IMR-90 (cell line): Measurements from ENCODE around the gene KCNMA1. TPM values are rescaled to one million over a fixed set of nuclear protein-coding genes. Genes with fewer than 3 reads are reported as not detected.

Source experiments
- ATAC-seq: fragments of 200-7000 bp; cut with Tn5 transposase; 2 replicates; pipeline ENCODE4 v1.9.1; 2020; ENCODE audit warnings: low read depth, mild to moderate bottlenecking, moderate library complexity
- BruUV-seq: library from RNA; stranded (reverse); fragments of 400-500 nt; replicated peaks from 2 replicates; lab custom pipeline; 2021; lab: Mats Ljungman, UMichigan
- CTCF ChIA-PET: fragments of 300-600 bp; formaldehyde crosslinking; extraction: SDS; loops from one replicate; lab custom pipeline; 2021; ENCODE audit warnings: antibody characterized with exemption; lab: Yijun Ruan, JAX
- POLR2A ChIA-PET: fragments of 300-600 bp; sonication (Branson Sonifier 250); formaldehyde crosslinking; loops from one replicate; lab custom pipeline; 2022; ENCODE audit warnings: antibody characterized with exemption; ENCODE audit not compliant: unreplicated experiment; lab: Charles Lee
- DNase-seq: peaks from one replicate; pipeline ENCODE4 v3.0.0; 2013
- H2AFZ ChIP-seq: replicated peaks from 2 replicates; pipeline ENCODE3; 2013; ENCODE audit warnings: low read length, mild to moderate bottlenecking; ENCODE audit not compliant: poor library complexity
- H2AK5ac ChIP-seq: 2 replicates; pipeline ENCODE4 v1.6.1; 2013; ENCODE audit warnings: low read depth, low read length, inconsistent platforms
- H2AK9ac ChIP-seq: replicated peaks from 2 replicates; pipeline ENCODE3; 2013; ENCODE audit warnings: mild to moderate bottlenecking, low read depth, low read length, moderate library complexity; ENCODE audit not compliant: poor library complexity
- H2BK120ac ChIP-seq: 2 replicates; pipeline ENCODE4 v1.6.1; 2013; ENCODE audit warnings: low read depth, low read length, inconsistent platforms
- H2BK15ac ChIP-seq: 3 replicates; pipeline ENCODE4 v1.6.1; 2013; ENCODE audit warnings: low read depth, low read length, inconsistent platforms
- H2BK20ac ChIP-seq: 2 replicates; pipeline ENCODE4 v1.6.1; 2013; ENCODE audit warnings: low read depth, mild to moderate bottlenecking, inconsistent platforms, low read length, moderate library complexity
- H2BK5ac ChIP-seq: 2 replicates; pipeline ENCODE4 v1.6.1; 2013; ENCODE audit warnings: mild to moderate bottlenecking, low read depth, low read length, inconsistent platforms; ENCODE audit not compliant: poor library complexity, severe bottlenecking
- H3K14ac ChIP-seq: replicated peaks from 2 replicates; pipeline ENCODE4 v1.6.1; 2013; ENCODE audit warnings: low read depth, low read length, inconsistent platforms
- H3K18ac ChIP-seq: 2 replicates; pipeline ENCODE4 v1.6.1; 2013; ENCODE audit warnings: low read depth, low read length, control low read depth
- H3K23ac ChIP-seq: 2 replicates; pipeline ENCODE4 v1.6.1; 2013; ENCODE audit warnings: low read depth, low read length, inconsistent platforms
- H3K27ac ChIP-seq: 2 replicates; pipeline ENCODE4 v1.5.1; 2013; ENCODE audit warnings: mild to moderate bottlenecking, control low read depth, low read length; ENCODE audit not compliant: insufficient read depth
- H3K27me3 ChIP-seq: 2 replicates; pipeline ENCODE4 v1.6.1; 2013; ENCODE audit warnings: low read length; ENCODE audit not compliant: control insufficient read depth, insufficient read depth
- H3K36me3 ChIP-seq: 2 replicates; pipeline ENCODE4 v1.6.1; 2013; ENCODE audit warnings: low read length, mixed read lengths; ENCODE audit not compliant: control insufficient read depth, insufficient read depth
- H3K4ac ChIP-seq: 2 replicates; pipeline ENCODE4 v1.6.1; 2013; ENCODE audit warnings: low read depth, low read length, inconsistent platforms
- H3K4me1 ChIP-seq: 2 replicates; pipeline ENCODE4 v1.6.1; 2013; ENCODE audit warnings: low read length, mixed read lengths; ENCODE audit not compliant: control insufficient read depth, insufficient read depth
- H3K4me2 ChIP-seq: 2 replicates; pipeline ENCODE4 v1.6.1; 2013; ENCODE audit warnings: low read depth, mild to moderate bottlenecking, control low read depth, low read length, moderate library complexity
- H3K4me3 ChIP-seq: 2 replicates; pipeline ENCODE4 v1.5.1; 2013; ENCODE audit warnings: low read depth, mild to moderate bottlenecking, control low read depth, low read length, moderate library complexity; ENCODE audit not compliant: insufficient read depth
- H3K56ac ChIP-seq: 2 replicates; pipeline ENCODE4 v1.6.1; 2013; ENCODE audit warnings: low read length, inconsistent platforms; ENCODE audit not compliant: insufficient read depth; ENCODE audit errors: extremely low read depth
- H3K79me1 ChIP-seq, 2 experiments: 2 replicates each; pipeline ENCODE4 v1.6.1; 2013; ENCODE audit warnings: low read length in 2 of 2, inconsistent platforms in 1 of 2, low read depth in 1 of 2
- H3K9ac ChIP-seq: 2 replicates; pipeline ENCODE4 v1.6.1; 2013; ENCODE audit warnings: low read depth, low read length, control low read depth
- H3K9me1 ChIP-seq: 2 replicates; pipeline ENCODE4 v1.6.1; 2013; ENCODE audit warnings: low read length, inconsistent platforms; ENCODE audit not compliant: insufficient read depth
- H3K9me3 ChIP-seq: 2 replicates; pipeline ENCODE4 v1.6.1; 2013; ENCODE audit warnings: low read length; ENCODE audit not compliant: control insufficient read depth, insufficient read depth
- H4K20me1 ChIP-seq: 2 replicates; pipeline ENCODE4 v1.6.1; 2013; ENCODE audit warnings: low read length, inconsistent platforms; ENCODE audit not compliant: insufficient read depth
- H4K5ac ChIP-seq: 2 replicates; pipeline ENCODE4 v1.6.1; 2013; ENCODE audit warnings: mild to moderate bottlenecking, low read depth, low read length, control low read depth
- H4K8ac ChIP-seq, 2 experiments: 2 replicates each; pipeline ENCODE4 v1.6.1; 2013; ENCODE audit warnings: low read depth in 2 of 2, low read length in 2 of 2, control low read depth in 1 of 2, inconsistent platforms in 1 of 2
- H4K91ac ChIP-seq: 2 replicates; pipeline ENCODE4 v1.6.1; 2013; ENCODE audit warnings: low read depth, low read length, inconsistent platforms; ENCODE audit not compliant: insufficient read depth
- CEBPB ChIP-seq: IDR thresholded peaks from 2 replicates; pipeline ENCODE4 v1.6.1; 2012; ENCODE audit warnings: low read depth, low read length, improper control_type of control experiment
- CHD1 ChIP-seq: IDR thresholded peaks from 2 replicates; pipeline ENCODE4 v1.6.1; 2012; ENCODE audit warnings: low read depth, low read length, improper control_type of control experiment
- FOS ChIP-seq: fragments of 150-350 bp; IDR thresholded peaks from 2 replicates; pipeline ENCODE4 v1.6.1; 2016; ENCODE audit warnings: low read depth, low read length
- MAFK ChIP-seq: IDR thresholded peaks from 2 replicates; pipeline ENCODE4 v1.6.1; 2012; ENCODE audit warnings: low read depth, low read length, improper control_type of control experiment
- MAZ ChIP-seq: IDR thresholded peaks from 2 replicates; pipeline ENCODE4 v1.6.1; 2012; ENCODE audit warnings: low read depth, mild to moderate bottlenecking, low read length, improper control_type of control experiment, moderate library complexity, borderline replicate concordance
- MXI1 ChIP-seq: IDR thresholded peaks from 2 replicates; pipeline ENCODE4 v1.6.1; 2012; ENCODE audit warnings: low read depth, mild to moderate bottlenecking, low read length, moderate library complexity, borderline replicate concordance
- NFE2L2 ChIP-seq: fragments of 150-350 bp; IDR thresholded peaks from 2 replicates; pipeline ENCODE4 v1.6.1; 2016; ENCODE audit warnings: low read depth, mild to moderate bottlenecking, low read length
- POLR2A ChIP-seq: IDR thresholded peaks from 2 replicates; pipeline ENCODE4 v1.6.1; 2012; ENCODE audit warnings: mild to moderate bottlenecking, low read depth, low read length
- RAD21 ChIP-seq: IDR thresholded peaks from 2 replicates; pipeline ENCODE4 v1.6.1; 2012; ENCODE audit warnings: low read length, improper control_type of control experiment
- RCOR1 ChIP-seq: IDR thresholded peaks from 2 replicates; pipeline ENCODE4 v1.6.1; 2012; ENCODE audit warnings: mild to moderate bottlenecking, low read length, improper control_type of control experiment; ENCODE audit not compliant: insufficient replicate concordance
- RFX5 ChIP-seq: IDR thresholded peaks from 2 replicates; pipeline ENCODE4 v1.8.0; 2012; ENCODE audit warnings: low read depth, mild to moderate bottlenecking, low read length, moderate library complexity
- SMC3 ChIP-seq: fragments of 150-350 bp; IDR thresholded peaks from 2 replicates; pipeline ENCODE4 v1.6.1; 2016; ENCODE audit warnings: low read depth, mild to moderate bottlenecking, antibody characterized with exemption, low read length, moderate library complexity
- WGBS, 2 experiments: methylation state at CpG; one replicate each; pipeline versions ENCODE4 v1.1.5 to v1.1.7; 2013; ENCODE audit warnings: missing lambda C conversion rate in 2 of 2; ENCODE audit not compliant: insufficient read length in 1 of 2; ENCODE audit errors: extremely low coverage in 2 of 2; 5-methylcytosine and 5-hydroxymethylcytosine counted together
- dilution Hi-C: fragments of 300-500 bp; cut with HindIII; formaldehyde crosslinking; loops from one replicate; pipeline ENCODE4 v1.14.3; 2018; ENCODE audit warnings: low sequenced_read_pairs; ENCODE audit not compliant: unreplicated experiment
- in situ Hi-C: fragments of 300-500 bp; cut with MboI; formaldehyde crosslinking; loops from 3 replicates; pipeline ENCODE4 v1.14.3; 2019; ENCODE audit warnings: low sequenced_read_pairs, inconsistent platforms, mixed read lengths
- intact Hi-C: fragments of 100-400 bp; cut with micrococcal nuclease; formaldehyde crosslinking; loops from 2 replicates; pipeline ENCODE4 v1.10.0; 2022
- polyA plus RNA-seq, 3 experiments: library from polyadenylated mRNA; depleted of rRNA; stranded (reverse); fragments of >200 nt; gene quantifications; 2 replicates each; pipeline ENCODE4 v1.2.3, GENCODE V29; 2012; ENCODE audit warnings: low replicate concordance in 1 of 3
- total RNA-seq: library from RNA; depleted of rRNA; stranded (reverse); fragments of >200 nt; gene quantifications from 2 replicates; pipeline ENCODE4 v1.2.3, GENCODE V29; 2012
- TF ChIP-seq, protein P1 (sequence below): fragments of 150-350 bp; IDR thresholded peaks from 2 replicates; pipeline ENCODE4 v1.6.1; 2016; ENCODE audit warnings: low read depth, mild to moderate bottlenecking, low read length, moderate library complexity, borderline replicate concordance
- TF ChIP-seq, protein P2 (sequence below): fragments of 150-350 bp; IDR thresholded peaks from 2 replicates; pipeline ENCODE4 v1.6.1; 2017; ENCODE audit warnings: mild to moderate bottlenecking, antibody characterized with exemption, low read length, low read depth

Gene KCNMA1
- total and polyA plus RNA-seq, 2 of the 4 experiments (the other 2 are of a cell fraction) = 25.6 to 29.6 TPM

DNA sequence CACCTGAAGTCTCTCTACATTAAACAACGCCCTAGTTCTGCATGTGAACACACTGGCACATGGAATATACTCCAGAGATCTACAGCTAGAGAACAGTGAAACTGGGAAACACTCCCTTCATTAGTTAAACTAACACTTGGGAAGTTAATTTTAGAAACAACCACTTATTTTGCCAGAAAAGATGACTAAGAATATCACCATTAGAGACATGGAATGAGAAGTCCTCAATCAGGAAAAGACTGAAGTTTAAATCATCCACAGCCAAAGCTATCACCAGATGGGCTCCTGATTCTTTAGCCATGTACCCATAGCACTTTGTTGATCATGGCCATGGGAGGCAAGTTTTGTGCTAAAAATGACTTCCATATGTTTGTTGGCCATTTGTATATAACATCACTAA lies 719.5 kb downstream of the KCNMA1 start:
- no peaks in the 10 kb centered on the region for H4K20me1 ChIP-seq
- no peak overlapping the region for H3K4ac ChIP-seq
- no peaks in the 10 kb centered on the region for H3K4me1 ChIP-seq
- no peak overlapping the region for H3K18ac ChIP-seq
- no peaks in the 10 kb centered on the region for H3K79me1 ChIP-seq
- dilution Hi-C loops (no loop called here), intact Hi-C loops (no loop called here), in situ Hi-C loops (no loop called here)
- BruUV-seq = no TSS peak
- H3K27me3 ChIP-seq = no peaks in the 10 kb centered on the region
- H3K4me2 ChIP-seq = no peak overlapping the region
- H3K9me1 ChIP-seq = no peaks in the 10 kb centered on the region
- no peak overlapping the region for H3K56ac ChIP-seq
- no peak overlapping the region for H3K27ac ChIP-seq
- ChIA-PET POLR2A (no interaction called here), CTCF (no interaction called here)
- no peak overlapping the region for H2AFZ ChIP-seq
- no peak overlapping the region for H3K4me3 ChIP-seq
- no peak overlapping the region for H3K23ac ChIP-seq
- H2BK120ac ChIP-seq = no peak overlapping the region
- H3K9me3 ChIP-seq = no peaks in the 10 kb centered on the region
- H4K91ac ChIP-seq = no peak overlapping the region
- WGBS, 2 experiments = 80% methylated on average over 1 of the region's 1 CpG; no CpG with 5 or more reads in 1 of the 2 experiments
- DNase-seq (no peak), ATAC-seq (no peak)
- no peak overlapping the region for H4K8ac ChIP-seq
- no peak overlapping the region for H2BK20ac ChIP-seq
- no peaks in the 10 kb centered on the region for H3K36me3 ChIP-seq
- H3K9ac ChIP-seq = no peak overlapping the region
- no peak overlapping the region for H3K14ac ChIP-seq
- no peak overlapping the region for H2BK5ac ChIP-seq
- TF ChIP-seq MAZ (no peak), SMC3 (no peak), MAFK (no peak), RAD21 (no peak), CHD1 (no peak), RFX5 (no peak), MXI1 (no peak), FOS (no peak), RCOR1 (no peak), NFE2L2 (no peak), CEBPB (no peak), POLR2A (no peak)
- TF ChIP-seq, protein P1, sequence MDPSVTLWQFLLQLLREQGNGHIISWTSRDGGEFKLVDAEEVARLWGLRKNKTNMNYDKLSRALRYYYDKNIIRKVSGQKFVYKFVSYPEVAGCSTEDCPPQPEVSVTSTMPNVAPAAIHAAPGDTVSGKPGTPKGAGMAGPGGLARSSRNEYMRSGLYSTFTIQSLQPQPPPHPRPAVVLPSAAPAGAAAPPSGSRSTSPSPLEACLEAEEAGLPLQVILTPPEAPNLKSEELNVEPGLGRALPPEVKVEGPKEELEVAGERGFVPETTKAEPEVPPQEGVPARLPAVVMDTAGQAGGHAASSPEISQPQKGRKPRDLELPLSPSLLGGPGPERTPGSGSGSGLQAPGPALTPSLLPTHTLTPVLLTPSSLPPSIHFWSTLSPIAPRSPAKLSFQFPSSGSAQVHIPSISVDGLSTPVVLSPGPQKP = no peak
- TF ChIP-seq, protein P2, sequence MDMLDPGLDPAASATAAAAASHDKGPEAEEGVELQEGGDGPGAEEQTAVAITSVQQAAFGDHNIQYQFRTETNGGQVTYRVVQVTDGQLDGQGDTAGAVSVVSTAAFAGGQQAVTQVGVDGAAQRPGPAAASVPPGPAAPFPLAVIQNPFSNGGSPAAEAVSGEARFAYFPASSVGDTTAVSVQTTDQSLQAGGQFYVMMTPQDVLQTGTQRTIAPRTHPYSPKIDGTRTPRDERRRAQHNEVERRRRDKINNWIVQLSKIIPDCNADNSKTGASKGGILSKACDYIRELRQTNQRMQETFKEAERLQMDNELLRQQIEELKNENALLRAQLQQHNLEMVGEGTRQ = no peak
- no peak overlapping the region for H2AK9ac ChIP-seq
- no peak overlapping the region for H2AK5ac ChIP-seq
- H4K5ac ChIP-seq = no peak overlapping the region
- H2BK15ac ChIP-seq = no peak overlapping the region
